Body of pancreas (tissue), 4 donors: ENCODE data around the gene USH2A. TPM values are rescaled to one million over a fixed set of nuclear protein-coding genes. Genes with fewer than 3 reads are reported as not detected.

Experiments
- ATAC-seq: fragments of 150-250 bp; one replicate; pipeline ENCODE4 v1.9.1; 2016
- DNase-seq, 4 donors: peaks; one replicate each; pipeline ENCODE4 v3.0.0-alpha.2; 2019
- H3K27ac ChIP-seq, 4 donors: fragments of 200-600 bp; sonication (generic); 1 replicate in 3 of 4; 2 replicates in 1 of 4; pipeline versions ENCODE4 v1.5.1 to v1.6.1; 2016 to 2019; ENCODE audit warnings: mild to moderate bottlenecking in 1 of 4, mixed read lengths in 1 of 4, moderate library complexity in 1 of 4
- H3K27me3 ChIP-seq, 2 donors: fragments of 200-600 bp; sonication (generic); one replicate each; pipeline ENCODE4 v1.6.0; 2016; ENCODE audit warnings: mild to moderate bottlenecking in 1 of 2
- H3K36me3 ChIP-seq, 2 donors: fragments of 200-600 bp; sonication (generic); replicated peaks in 1 of 2; 2 replicates each; pipeline ENCODE4 v1.5.1; 2016; ENCODE audit warnings: low read depth in 2 of 2; ENCODE audit not compliant: insufficient read depth in 1 of 2
- H3K4me1 ChIP-seq: fragments of 200-600 bp; sonication (generic); one replicate; pipeline ENCODE4 v1.6.0; 2016
- H3K4me3 ChIP-seq, 2 donors: fragments of 200-600 bp; sonication (generic); 1 replicate in 1 of 2; 2 replicates in 1 of 2; pipeline ENCODE4 v1.5.1; 2016 to 2019
- H3K9me3 ChIP-seq, 3 donors: fragments of 200-600 bp; sonication (generic); 1 replicate in 2 of 3; 2 replicates in 1 of 3; pipeline ENCODE4 v1.5.1; 2016
- POLR2A ChIP-seq, 3 donors: fragments of 450-650 bp; IDR thresholded peaks; one replicate each; pipeline ENCODE4 v1.6.1; 2016; ENCODE audit warnings: antibody characterized with exemption in 3 of 3, mild to moderate bottlenecking in 2 of 3
- WGBS, 2 donors: methylation state at CpG; one replicate each; pipeline ENCODE4 v1.1.5; 2017; 5-methylcytosine and 5-hydroxymethylcytosine counted together
- intact Hi-C: fragments of 100-400 bp; cut with DNase I; formaldehyde crosslinking; loops from one replicate; pipeline ENCODE4 v1.15.1; 2023
- total RNA-seq, 2 donors: library from RNA; depleted of rRNA; stranded (reverse); fragments of >200 nt; gene quantifications; one replicate each; pipeline ENCODE4 v1.1.0, GENCODE V29; 2016
- TF ChIP-seq, protein P1 (sequence below), 7 experiments: fragments of 450-650 bp in 4 of 7; fragments of 200-600 bp in 3 of 7; sonication (generic) in 3 of 7; IDR thresholded peaks; one replicate each; pipeline ENCODE4 v1.5.1; 2016 to 2019; ENCODE audit warnings: antibody characterized with exemption in 7 of 7

USH2A gene
- total RNA-seq, 2 donors from 2014 or later, result 0.26 to 0.33 TPM

DNA sequence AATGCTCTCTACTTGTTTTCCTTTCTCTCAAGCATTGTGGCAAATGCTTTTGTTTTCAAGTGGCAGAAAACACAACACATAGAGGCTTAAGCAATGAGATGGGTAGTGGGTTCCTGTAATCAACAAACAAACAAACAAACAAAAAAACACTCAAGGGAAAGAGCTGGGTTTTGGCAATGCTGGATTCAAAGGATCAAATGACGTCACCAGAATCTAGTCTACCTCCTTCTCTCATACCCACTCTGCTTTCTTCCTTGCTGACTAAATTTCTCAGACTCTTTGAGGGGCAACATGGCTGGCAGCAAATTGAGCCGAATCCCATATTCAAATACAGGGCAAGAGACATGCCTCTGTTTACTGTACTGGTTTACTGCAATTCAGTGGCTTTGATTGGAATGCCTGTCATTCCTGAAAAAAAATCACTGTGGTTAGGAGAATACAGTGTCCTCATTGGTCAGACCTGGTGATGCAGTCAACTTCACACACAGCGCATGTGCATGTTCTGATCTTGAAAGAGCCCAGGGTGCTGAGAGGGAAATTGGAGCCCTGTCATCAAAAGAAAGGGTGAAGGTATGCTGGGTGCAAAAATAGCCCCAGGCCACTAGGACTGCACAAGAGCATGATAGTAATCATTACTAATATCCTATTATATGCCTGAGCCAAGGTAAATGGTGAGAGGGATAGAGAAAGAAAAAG, 500.0 kb downstream of the USH2A start:
- 46 to 55% methylated on average over 3 of the region's 3 CpGs for WGBS, 2 donors
- TF ChIP-seq POLR2A (IDR thresholded peaks at IDR 0.05), result no peak
- TF ChIP-seq, protein P1, sequence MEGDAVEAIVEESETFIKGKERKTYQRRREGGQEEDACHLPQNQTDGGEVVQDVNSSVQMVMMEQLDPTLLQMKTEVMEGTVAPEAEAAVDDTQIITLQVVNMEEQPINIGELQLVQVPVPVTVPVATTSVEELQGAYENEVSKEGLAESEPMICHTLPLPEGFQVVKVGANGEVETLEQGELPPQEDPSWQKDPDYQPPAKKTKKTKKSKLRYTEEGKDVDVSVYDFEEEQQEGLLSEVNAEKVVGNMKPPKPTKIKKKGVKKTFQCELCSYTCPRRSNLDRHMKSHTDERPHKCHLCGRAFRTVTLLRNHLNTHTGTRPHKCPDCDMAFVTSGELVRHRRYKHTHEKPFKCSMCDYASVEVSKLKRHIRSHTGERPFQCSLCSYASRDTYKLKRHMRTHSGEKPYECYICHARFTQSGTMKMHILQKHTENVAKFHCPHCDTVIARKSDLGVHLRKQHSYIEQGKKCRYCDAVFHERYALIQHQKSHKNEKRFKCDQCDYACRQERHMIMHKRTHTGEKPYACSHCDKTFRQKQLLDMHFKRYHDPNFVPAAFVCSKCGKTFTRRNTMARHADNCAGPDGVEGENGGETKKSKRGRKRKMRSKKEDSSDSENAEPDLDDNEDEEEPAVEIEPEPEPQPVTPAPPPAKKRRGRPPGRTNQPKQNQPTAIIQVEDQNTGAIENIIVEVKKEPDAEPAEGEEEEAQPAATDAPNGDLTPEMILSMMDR (IDR thresholded peaks at IDR 0.05), result no peak
- Histone ChIP-seq H3K27me3 (no peaks in the 10 kb centered on the region), H3K4me3 (no peak overlapping the region), H3K9me3 (no peaks in the 10 kb centered on the region), H3K36me3 (no peaks in the 10 kb centered on the region), H3K27ac (no peak overlapping the region), H3K4me1 (no peaks in the 10 kb centered on the region)
- DNase-seq (no peak), ATAC-seq (no peak)
- intact Hi-C loops, result no loop called here

DNA sequence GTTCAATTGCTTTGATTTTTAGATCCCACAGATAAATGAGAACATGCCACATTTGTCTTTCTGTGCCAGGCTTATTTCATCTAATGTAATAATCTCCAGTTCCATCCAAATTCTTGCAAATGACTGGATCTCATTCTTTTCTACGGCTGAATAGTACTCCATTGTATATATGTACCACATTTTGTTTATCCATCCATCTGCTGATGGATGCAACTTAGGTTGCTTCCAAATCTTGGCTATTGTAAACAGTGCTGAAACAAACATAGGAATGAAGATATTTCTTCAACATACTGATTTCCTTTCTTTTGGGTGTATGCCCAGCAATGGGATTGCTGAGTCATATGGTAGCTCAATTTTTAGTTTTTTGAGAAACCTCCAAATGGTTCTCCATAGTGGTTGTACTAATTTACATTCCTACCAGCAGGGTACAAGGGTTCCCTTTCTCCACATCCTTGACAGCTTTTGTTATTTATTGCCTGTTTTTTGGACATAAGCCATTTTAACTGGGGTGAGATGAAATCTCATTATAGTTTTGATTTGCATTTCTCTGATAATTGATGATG, 511.8 kb downstream of the USH2A start:
- TF ChIP-seq, protein P1 (IDR thresholded peaks at IDR 0.05), result no peak
- TF ChIP-seq POLR2A (IDR thresholded peaks at IDR 0.05), result no peak
- Histone ChIP-seq H3K36me3 (no peaks in the 10 kb centered on the region), H3K27ac (no peak overlapping the region), H3K4me3 (no peak overlapping the region), H3K4me1 (no peaks in the 10 kb centered on the region), H3K27me3 (no peaks in the 10 kb centered on the region), H3K9me3 (no peaks in the 10 kb centered on the region)
- intact Hi-C loops, result no loop called here
- WGBS, 2 donors, result 77 to 84% methylated on average over 1 of the region's 1 CpG
- DNase-seq, result no peak
- ATAC-seq, result no peak

DNA sequence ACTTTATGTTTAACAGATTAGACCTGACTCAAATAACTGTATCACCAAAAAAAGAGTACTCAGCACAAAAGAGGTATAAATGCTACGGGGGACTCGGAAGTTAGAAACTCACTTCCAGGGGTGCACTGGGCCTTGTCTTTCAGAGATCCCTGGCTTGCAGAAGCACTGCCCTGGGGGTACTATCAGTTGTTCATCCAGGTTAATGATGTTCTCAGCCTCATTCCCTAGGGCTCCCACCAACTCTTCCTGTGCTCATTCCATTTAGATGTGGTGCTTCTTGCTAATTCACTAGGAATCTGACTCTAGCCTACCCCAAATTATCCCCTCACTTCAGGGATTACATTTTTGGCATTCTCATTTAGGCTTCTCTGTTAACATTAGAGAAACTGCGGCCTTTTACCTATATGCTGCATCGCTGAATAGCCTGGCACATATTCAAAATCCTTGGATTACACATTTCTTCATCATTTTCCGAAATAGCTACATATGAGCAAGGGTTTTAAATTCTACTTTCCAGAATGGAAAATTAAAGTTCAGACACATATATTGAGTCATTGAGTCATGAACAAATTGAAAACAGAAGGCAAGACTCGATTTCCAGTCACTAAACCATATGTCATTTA, 517.6 kb downstream of the USH2A start:
- WGBS, 2 donors, result 62 to 63% methylated on average over 6 of the region's 6 CpGs

DNA sequence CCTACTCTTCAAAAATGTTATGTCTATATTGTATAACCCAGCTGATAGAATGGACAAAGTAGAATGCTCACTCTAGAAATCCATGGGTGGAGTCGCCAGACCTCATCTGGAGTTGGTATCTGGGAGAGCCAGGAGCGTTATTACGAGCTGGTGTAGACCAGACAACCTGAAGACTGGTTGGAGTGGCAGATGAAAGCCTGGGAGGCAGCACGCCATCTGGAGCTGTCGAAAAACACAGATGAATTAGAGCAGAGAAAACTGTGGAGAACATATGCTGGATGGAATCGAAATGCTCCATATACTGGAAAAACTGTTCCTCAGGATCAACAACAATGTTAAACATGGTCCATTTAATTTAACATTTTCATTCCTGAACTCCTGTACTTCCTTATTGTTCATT, 522.6 kb downstream of the USH2A start:
- ATAC-seq, result no peak
- DNase-seq, result peak in 2 of 4 donors; percentile 20 to 27
- intact Hi-C loops, result no loop called here
- H3K4me1 ChIP-seq, result no peaks in the 10 kb centered on the region
- H3K36me3 ChIP-seq, result no peaks in the 10 kb centered on the region
- H3K27me3 ChIP-seq, result no peaks in the 10 kb centered on the region
- no peaks in the 10 kb centered on the region for H3K9me3 ChIP-seq
- no peak for TF ChIP-seq POLR2A (IDR thresholded peaks at IDR 0.05)
- TF ChIP-seq, protein P1 (IDR thresholded peaks at IDR 0.05), result no peak
- no peak overlapping the region for H3K4me3 ChIP-seq
- WGBS, 2 donors, result 49 to 57% methylated on average over 6 of the region's 6 CpGs
- H3K27ac ChIP-seq, result no peak overlapping the region

More for the DNA sequence above, 517.6 kb downstream of the USH2A start:
- no peak overlapping the region for H3K4me3 ChIP-seq
- no peaks in the 10 kb centered on the region for H3K9me3 ChIP-seq
- no peaks in the 10 kb centered on the region for H3K36me3 ChIP-seq
- no peak for ATAC-seq
- no peak overlapping the region for H3K27ac ChIP-seq
- no peak for DNase-seq
- H3K4me1 ChIP-seq, result no peaks in the 10 kb centered on the region
- H3K27me3 ChIP-seq, result no peaks in the 10 kb centered on the region
- intact Hi-C loops, result no loop called here
- TF ChIP-seq, protein P1 (IDR thresholded peaks at IDR 0.05), result no peak
- TF ChIP-seq POLR2A (IDR thresholded peaks at IDR 0.05), result no peak
